Thymus (tissue), 11 donors: Measurements from ENCODE around the gene SLAMF6. TPM values are rescaled to one million over a fixed set of nuclear protein-coding genes. Genes with fewer than 3 reads are reported as not detected.
A peak's percentile ranks its signal among the peaks of the same experiment; 100 is the strongest.
"Not testable (repeated sequence)": the region's sequence is repeated elsewhere in the genome, so short reads cannot be mapped to it uniquely, and the experiment has no call there.

Source experiments
- DNase-seq, 9 donors: peaks; one replicate each; pipeline ENCODE4 v3.0.0-alpha.2; 2013; ENCODE audit warnings: low spot score in 9 of 9, low read depth in 6 of 9, missing footprints in 1 of 9
- H3K27ac ChIP-seq, 2 donors: one replicate each; pipeline ENCODE4 v1.5.1; 2013; ENCODE audit warnings: control low read depth in 1 of 2, low read depth in 1 of 2, low read length in 1 of 2, mild to moderate bottlenecking in 1 of 2, moderate library complexity in 1 of 2
- H3K27me3 ChIP-seq, 2 donors: one replicate each; pipeline ENCODE4 v1.5.1; 2013; ENCODE audit warnings: low read length in 1 of 2; ENCODE audit not compliant: control insufficient read depth in 2 of 2, insufficient read depth in 1 of 2
- H3K36me3 ChIP-seq, 2 donors: one replicate each; pipeline ENCODE4 v1.5.1; 2013; ENCODE audit warnings: low read length in 1 of 2, mild to moderate bottlenecking in 1 of 2, moderate library complexity in 1 of 2; ENCODE audit not compliant: control insufficient read depth in 2 of 2, insufficient read depth in 2 of 2
- H3K4me1 ChIP-seq, 2 donors: one replicate each; pipeline ENCODE4 v1.5.1; 2013; ENCODE audit warnings: low read length in 2 of 2; ENCODE audit not compliant: control insufficient read depth in 2 of 2, insufficient read depth in 2 of 2
- H3K4me3 ChIP-seq, 2 donors: one replicate each; pipeline ENCODE4 v1.5.1; 2013; ENCODE audit warnings: low read length in 2 of 2, control low read depth in 1 of 2, mild to moderate bottlenecking in 1 of 2
- H3K9me3 ChIP-seq, 2 donors: one replicate each; pipeline ENCODE4 v1.5.1; 2013; ENCODE audit warnings: low read length in 1 of 2, mild to moderate bottlenecking in 1 of 2; ENCODE audit not compliant: control insufficient read depth in 2 of 2, insufficient read depth in 1 of 2
- WGBS: extraction: QIAGEN DNeasy Blood & Tissue Kit; methylation state at CpG from one replicate; pipeline ENCODE4 v1.1.7; 2013; 5-methylcytosine and 5-hydroxymethylcytosine counted together
- polyA plus RNA-seq: library from polyadenylated mRNA; stranded (reverse); fragments of 200-250 nt; gene quantifications from one replicate; pipeline ENCODE4 v1.2.3, GENCODE V29; 2013
- total RNA-seq: library from RNA; stranded (reverse); fragments of 120-200 nt; gene quantifications from one replicate; pipeline ENCODE4 v1.2.4, GENCODE V29; 2013
- donor health status: healthy.

The SLAMF6 gene
- total and polyA plus RNA-seq, 2 donors = 11.5 to 12.6 TPM

DNA sequence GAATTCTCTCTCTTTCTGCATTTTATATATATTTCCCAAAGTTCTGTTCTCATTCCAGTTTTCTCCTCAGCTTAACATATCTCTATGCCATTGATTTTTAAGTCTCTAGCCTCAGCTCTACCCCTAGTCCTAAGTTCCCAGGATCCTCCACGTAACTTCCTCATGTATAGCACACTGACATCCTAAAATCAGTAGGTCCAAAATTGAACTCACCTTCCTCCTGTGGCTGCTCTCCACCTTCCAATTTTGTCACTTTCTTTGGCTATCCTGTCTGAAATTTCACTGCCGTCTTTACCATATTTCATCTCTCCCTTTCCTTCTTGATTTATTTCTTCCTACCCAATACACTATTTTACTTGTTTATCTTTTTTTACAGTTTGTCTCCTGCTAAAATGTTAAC is 1.5 kb downstream of the SLAMF6 start:
- Histone ChIP-seq H3K4me3 (peak overlapping the region; percentile 37 to 61), H3K27me3 (no peaks in the 10 kb centered on the region), H3K9me3 (peaks cover 0 to 3% of the 10 kb centered on the region in 2 donors), H3K36me3 (no peaks in the 10 kb centered on the region), H3K4me1 (peaks cover 25 to 33% of the 10 kb centered on the region in 2 donors), H3K27ac (peak overlapping the region; percentile 53 to 75)
- WGBS = 96% methylated on average over 2 of the region's 2 CpGs
- DNase-seq = no peak

DNA sequence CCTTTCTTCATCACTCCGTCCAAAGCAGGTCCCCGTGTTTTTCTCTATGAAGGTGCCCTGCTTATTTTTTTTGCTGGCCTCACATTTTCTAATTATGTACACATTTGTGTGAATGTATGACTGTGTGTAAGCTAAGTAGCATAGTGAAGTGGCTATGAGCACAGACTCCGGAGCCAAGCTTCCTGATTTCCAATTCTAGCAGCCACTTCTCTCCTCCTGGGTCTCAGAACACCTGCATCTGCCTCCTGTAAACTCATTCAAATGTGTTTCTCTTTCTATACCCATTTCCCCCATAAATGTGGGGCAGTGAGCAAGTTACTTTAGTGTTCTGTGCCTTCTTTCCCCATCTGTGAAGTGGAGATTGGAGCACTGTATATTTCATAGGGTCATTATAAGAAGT is 2.1 kb downstream of the SLAMF6 start:
- H3K36me3 ChIP-seq = no peaks in the 10 kb centered on the region
- peak overlapping the region; percentile 75 to 87 for H3K27ac ChIP-seq
- H3K4me1 ChIP-seq = peaks cover 26 to 33% of the 10 kb centered on the region in 2 donors
- H3K9me3 ChIP-seq = peaks cover 0 to 1% of the 10 kb centered on the region in 2 donors
- no peaks in the 10 kb centered on the region for H3K27me3 ChIP-seq
- peak overlapping the region; percentile 37 to 61 for H3K4me3 ChIP-seq
- peak in 3 of 9 donors; percentile 33 to 66 (median 38) for DNase-seq
- WGBS = 25% methylated on average over 3 of the region's 3 CpGs

DNA sequence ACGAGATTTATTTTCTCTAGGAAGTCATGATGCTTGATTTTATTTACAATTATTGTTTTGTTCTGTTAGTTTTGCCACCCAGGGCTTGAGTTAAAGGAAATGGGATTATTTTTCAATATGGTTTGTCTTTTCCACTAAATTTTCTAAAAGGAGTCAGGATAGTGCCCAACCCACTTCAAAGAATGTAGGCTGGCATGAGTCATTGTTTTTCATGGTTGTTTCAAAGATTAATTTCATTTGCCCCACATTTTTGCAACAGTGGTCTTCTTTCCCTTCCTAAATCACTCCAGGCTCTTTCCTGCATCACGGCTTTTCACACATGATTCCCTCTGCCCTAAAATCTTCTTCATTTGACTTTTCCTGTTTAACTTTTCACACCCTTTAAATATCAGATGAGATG is 2.5 kb downstream of the SLAMF6 start:
- Histone ChIP-seq H3K27ac (peak overlapping the region; percentile 75 to 87), H3K9me3 (no peaks in the 10 kb centered on the region), H3K36me3 (no peaks in the 10 kb centered on the region), H3K27me3 (no peaks in the 10 kb centered on the region), H3K4me3 (peak overlapping the region; percentile 37 to 61), H3K4me1 (peaks cover 27 to 33% of the 10 kb centered on the region in 2 donors)
- DNase-seq = no peak
- 41% methylated on average over 2 of the region's 2 CpGs for WGBS

DNA sequence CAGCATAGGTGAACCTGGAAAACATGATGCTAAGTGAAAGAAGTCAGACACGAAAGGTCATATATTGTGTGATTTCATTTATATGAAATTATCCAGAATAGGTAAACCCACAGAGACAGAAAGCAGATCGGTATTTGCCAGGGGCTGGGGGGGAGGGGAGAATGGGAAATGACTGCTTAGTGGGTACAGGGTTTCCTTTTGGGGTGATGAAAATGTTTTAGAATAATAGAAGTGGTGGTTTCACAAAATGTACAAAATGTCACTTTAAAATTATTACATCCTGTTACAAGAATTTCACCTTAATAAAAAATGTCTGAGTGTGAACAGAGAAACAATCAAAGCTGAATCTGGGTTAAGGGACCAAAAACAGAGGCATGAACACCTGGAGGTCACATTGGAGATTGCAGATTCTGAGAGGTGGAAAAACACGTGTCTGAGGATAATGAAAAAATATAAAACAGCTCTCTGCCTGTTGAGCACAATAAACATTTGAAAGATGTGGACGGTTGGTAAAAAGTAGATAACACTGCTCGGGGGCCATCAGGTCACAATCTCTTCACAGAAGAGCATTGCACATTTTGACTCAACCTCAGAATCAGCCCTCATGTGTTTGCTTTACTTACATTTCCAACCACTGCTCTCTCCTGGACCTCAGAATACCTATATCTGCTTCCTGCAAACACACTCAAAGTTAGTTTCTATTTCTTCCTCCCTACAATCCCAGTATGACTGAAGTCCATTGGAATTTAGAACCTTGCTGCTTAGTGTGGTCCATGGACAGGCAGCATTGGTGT is 3.2 kb downstream of the SLAMF6 start:
- WGBS = 14% methylated on average over 5 of the region's 5 CpGs
- DNase-seq = peak in 3 of 9 donors; percentile 38 to 74 (median 43)
- H3K9me3 ChIP-seq = no peaks in the 10 kb centered on the region
- H3K36me3 ChIP-seq = no peaks in the 10 kb centered on the region
- H3K4me1 ChIP-seq = peaks cover 27 to 33% of the 10 kb centered on the region in 2 donors
- peak overlapping the region; percentile 4 to 61 for H3K4me3 ChIP-seq
- H3K27me3 ChIP-seq = no peaks in the 10 kb centered on the region
- peak overlapping the region; percentile 53 to 75 for H3K27ac ChIP-seq

DNA sequence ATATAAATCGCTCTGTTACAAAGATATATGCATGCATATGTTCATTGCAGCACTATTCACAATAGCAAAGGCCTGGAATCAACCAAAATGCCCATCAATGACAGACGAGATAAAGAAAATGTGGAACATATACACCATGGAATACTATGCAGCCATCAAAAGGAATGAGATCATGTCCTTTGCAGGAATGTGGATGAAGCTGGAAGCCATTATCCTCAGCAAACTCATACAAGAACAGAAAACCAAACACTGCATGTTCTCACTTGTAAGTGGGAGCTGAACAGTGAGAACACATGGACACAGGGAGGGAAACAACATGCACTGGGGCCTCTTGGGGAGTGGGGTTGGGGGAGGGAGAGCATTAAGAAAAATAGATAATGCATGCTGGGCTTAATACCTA is 5.5 kb downstream of the SLAMF6 start:
- WGBS = 71% methylated on average over 2 of the region's 2 CpGs

DNA sequence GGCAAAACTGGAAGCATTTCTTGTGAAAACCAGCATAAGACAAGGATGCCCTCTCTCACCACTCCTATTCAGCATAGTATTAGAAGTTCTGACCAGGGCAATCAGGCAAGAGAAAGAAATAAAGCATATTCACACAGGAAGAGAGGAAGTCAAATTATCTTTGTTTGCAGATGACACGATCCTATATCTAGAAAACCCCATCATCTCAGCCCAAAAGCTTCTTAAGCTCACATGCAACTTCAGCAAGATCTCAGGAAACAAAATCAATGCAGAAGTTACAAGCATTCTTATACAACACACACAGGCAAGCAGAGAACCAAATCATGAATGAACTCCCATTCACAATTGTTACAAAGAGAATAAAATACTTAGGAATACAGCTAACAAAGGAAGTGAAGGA is 7.1 kb downstream of the SLAMF6 start:
- peaks cover 12 to 14% of the 10 kb centered on the region in 2 donors for H3K4me1 ChIP-seq
- H3K9me3 ChIP-seq = not testable (repeated sequence)

More for the DNA sequence above, 5.5 kb downstream of the SLAMF6 start:
- not testable (repeated sequence) for DNase-seq, H3K36me3 ChIP-seq, H3K9me3 ChIP-seq, H3K27me3 ChIP-seq, H3K4me3 ChIP-seq, H3K27ac ChIP-seq
- peaks cover 22 to 26% of the 10 kb centered on the region in 2 donors for H3K4me1 ChIP-seq

DNA sequence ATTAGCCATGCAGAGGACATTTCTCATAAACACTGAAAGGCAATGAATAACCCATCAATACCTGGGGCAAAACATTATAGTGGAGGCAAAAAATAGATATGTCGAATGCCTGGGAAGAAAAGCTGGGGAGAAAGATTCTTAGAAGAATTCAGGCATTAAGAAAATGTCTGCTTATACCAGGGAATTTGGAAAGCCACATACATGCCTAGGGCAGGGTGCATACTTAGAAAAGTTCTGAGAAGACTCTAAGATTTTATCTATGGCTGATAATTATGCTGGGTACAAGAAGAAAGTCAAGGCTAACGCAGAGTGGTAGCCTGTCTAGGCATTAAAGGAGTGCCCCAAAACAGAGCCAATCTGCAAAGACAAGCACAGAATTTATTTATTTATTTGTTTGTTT is 18.4 kb downstream of the SLAMF6 start:
- Histone ChIP-seq H3K9me3 (peaks cover 0 to 4% of the 10 kb centered on the region in 2 donors), H3K27me3 (no peaks in the 10 kb centered on the region), H3K27ac (no peak overlapping the region), H3K4me3 (no peak overlapping the region), H3K36me3 (no peaks in the 10 kb centered on the region), H3K4me1 (peaks cover 5 to 8% of the 10 kb centered on the region in 2 donors)
- WGBS = 94% methylated on average over 2 of the region's 2 CpGs
- no peak for DNase-seq

More for the DNA sequence above, 7.1 kb downstream of the SLAMF6 start:
- not testable (repeated sequence) for H3K27ac ChIP-seq, H3K27me3 ChIP-seq, DNase-seq, H3K36me3 ChIP-seq, H3K4me3 ChIP-seq
- WGBS = 67% methylated on average over 1 of the region's 1 CpG

DNA sequence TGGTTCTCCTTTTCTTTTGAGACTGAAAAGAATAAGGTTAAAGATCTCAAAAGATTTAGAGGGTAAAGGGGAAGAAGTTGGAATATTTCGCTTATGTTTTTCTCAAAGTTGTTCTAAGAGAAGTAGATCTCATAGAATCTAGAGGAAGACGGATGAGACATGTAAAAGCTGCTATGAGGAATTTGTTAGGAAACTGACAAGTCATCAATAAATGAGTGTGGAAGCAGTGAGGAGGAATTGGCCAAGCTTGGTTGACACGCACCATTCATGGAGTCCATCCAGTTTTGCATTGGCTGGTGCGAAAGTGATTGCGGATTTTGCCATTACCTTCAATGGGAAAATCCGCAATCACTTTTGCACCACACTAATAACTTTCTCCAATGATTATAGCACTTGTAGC is 20.0 kb downstream of the SLAMF6 start:
- peaks cover 0 to 4% of the 10 kb centered on the region in 2 donors for H3K9me3 ChIP-seq
- H3K27ac ChIP-seq = no peak overlapping the region
- H3K4me3 ChIP-seq = no peak overlapping the region
- H3K36me3 ChIP-seq = no peaks in the 10 kb centered on the region
- H3K27me3 ChIP-seq = no peaks in the 10 kb centered on the region
- 96% methylated on average over 6 of the region's 6 CpGs for WGBS
- peaks cover 5 to 8% of the 10 kb centered on the region in 2 donors for H3K4me1 ChIP-seq
- DNase-seq = no peak

DNA sequence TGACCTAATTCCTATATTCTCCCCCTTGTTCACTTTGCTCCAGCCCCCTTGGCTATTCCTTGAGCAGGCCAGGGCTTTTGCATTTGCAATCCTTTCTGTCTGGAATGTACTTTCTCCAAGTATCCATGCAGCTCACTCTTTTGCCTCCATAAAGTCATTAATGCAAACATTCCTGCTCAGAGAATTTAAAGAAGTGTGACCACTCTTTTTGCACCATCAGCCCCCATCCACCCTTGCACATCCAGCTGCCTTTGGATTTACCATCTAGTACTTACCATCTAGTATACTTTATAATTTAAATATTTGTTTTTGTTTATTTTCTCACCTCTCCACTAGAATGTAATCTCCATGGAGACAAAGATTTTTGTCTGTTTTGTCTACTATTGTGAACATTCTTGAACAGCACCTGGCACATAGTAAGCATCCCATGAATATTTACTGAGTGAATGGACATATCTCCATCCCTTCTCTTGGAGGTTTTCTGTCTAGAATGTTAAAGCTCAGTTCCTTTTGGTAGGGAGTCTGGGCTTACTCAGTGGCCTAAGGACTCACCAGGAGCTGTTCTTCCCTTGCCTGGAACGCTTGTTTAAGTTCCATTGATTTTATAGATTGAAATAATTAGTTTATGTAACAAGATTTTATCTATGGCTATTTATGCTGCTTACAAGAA is 22.6 kb downstream of the SLAMF6 start:
- no peak overlapping the region for H3K4me3 ChIP-seq
- peaks cover 0 to 2% of the 10 kb centered on the region in 2 donors for H3K36me3 ChIP-seq
- peaks cover 0 to 3% of the 10 kb centered on the region in 2 donors for H3K9me3 ChIP-seq
- no peak overlapping the region for H3K27ac ChIP-seq
- DNase-seq = no peak
- H3K27me3 ChIP-seq = no peaks in the 10 kb centered on the region
- WGBS = 98% methylated on average over 1 of the region's 1 CpG
- H3K4me1 ChIP-seq = peaks cover 5 to 8% of the 10 kb centered on the region in 2 donors
